Occipital lobe (tissue), 2 donors: ENCODE results near the gene NBAS. TPM values are rescaled to one million over a fixed set of nuclear protein-coding genes. Genes with fewer than 3 reads are reported as not detected.

Source experiments
- DNase-seq: peaks from one replicate; lab custom pipeline; 2025; lab: John Stamatoyannopoulos, UW
- total RNA-seq: library from RNA; depleted of rRNA; stranded (reverse); fragments of >200 nt; gene quantifications from one replicate; pipeline ENCODE4 v1.2.3, GENCODE V29; 2014

NBAS gene
- total RNA-seq, 1 donor from 2014 or later = 168 TPM

DNA sequence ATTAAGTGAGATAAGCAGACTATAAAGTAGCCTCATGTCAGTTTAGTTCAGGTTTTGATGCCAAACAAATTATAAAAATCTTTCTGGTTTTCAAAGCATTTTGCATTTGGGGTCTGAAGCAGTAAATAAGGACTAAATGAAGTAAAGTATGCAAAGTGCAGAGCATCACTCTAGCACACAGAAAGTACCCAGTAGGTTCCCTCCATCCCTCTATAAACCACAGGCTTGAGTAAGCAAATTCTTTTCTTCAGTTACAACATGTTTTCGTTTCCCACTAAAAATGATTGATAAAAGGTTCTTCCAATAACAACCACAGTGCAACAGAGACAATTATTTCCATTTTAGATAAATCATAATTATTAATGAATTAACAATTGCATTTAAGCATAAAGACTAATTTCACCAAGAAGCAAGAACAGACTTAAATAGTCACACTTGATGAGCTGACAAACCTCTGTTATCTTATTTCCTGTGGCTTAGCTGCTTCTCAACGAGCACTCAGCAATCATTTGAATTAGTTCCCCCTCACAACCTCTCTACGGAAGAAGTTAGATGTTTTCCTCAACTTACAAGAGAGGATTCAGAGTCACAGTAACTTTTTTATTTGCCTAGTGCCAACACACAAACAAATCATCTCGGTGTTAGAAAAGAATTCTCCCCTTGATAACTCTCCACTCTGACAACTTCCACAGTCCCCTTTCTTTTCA lies 249.8 kb downstream of the NBAS start:
- no peak for DNase-seq

DNA sequence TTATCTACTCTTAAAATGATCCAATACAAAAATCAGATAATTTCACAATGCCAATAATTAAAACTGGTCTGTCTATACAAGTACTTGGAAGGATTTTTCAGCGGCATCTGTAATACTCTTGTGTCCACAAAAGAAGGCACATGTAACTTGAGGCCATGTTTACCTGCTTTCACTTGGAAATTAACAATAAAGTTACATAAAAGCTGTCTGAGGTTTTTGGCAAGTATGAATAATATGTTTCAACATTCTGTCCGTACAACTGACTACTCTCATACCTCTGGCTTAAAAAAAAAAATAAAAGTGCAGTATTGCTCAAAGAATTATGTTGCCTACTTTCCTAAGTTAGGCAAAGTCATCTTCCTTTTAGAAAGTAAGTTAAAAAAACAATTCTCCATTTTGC lies 253.6 kb downstream of the NBAS start:
- DNase-seq = no peak

DNA sequence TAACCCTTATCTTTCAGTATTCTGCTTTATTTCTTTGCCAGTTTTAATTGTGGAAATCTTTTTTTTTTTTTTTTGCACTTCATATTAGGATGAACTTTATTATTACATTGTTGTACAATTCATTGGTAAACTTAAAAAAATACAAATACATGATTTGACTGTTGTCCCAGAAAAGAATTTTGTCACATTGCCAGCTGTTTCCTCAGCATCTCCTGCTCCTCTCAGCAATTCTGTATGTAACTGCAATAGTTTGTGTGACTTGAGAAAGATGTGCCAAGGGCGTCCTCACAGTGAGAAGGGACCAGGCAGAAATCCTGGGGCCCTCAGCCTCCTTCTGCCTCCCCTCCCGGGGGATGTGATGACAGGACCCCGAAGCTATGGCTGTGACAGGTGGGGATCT lies 254.4 kb downstream of the NBAS start:
- DNase-seq = no peak

DNA sequence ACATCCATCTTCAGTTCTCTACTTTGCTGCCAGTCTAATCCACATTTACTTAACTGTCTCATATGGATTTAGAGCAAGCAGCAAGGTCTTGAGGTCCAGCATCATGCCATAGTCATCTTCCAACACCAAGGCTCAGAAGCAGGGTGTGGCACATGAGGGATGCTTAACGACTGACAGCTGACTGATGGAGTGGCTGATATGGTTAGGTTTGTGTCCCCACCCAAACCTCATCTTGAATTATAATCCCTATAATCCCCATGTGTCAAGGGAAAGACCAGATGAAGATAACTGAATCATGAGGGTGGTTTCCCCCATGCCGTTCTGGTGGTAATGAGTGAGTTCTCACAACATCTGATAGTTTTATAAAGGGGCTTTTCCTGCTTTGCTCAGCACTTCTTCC lies 257.3 kb downstream of the NBAS start:
- DNase-seq = no peak

DNA sequence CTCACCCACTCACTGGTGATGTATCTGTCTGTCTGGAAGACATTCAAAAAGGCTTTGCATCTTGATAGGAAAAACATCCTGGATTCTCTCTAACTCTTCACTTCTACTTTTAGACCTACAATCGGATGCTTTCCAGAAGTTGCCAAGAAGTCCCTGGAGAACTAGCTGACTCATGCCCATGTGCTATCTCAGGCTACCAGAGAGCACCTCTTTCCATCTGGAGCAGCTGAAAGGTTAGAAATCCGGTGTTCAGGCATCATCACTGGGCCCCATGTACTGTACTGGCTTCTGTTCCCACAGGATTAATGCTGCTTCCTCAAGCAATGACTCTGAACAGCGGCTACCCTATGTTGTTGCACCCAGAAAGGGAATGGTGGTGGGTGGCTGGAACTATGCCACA lies 259.0 kb downstream of the NBAS start:
- peak; percentile 15 for DNase-seq

DNA sequence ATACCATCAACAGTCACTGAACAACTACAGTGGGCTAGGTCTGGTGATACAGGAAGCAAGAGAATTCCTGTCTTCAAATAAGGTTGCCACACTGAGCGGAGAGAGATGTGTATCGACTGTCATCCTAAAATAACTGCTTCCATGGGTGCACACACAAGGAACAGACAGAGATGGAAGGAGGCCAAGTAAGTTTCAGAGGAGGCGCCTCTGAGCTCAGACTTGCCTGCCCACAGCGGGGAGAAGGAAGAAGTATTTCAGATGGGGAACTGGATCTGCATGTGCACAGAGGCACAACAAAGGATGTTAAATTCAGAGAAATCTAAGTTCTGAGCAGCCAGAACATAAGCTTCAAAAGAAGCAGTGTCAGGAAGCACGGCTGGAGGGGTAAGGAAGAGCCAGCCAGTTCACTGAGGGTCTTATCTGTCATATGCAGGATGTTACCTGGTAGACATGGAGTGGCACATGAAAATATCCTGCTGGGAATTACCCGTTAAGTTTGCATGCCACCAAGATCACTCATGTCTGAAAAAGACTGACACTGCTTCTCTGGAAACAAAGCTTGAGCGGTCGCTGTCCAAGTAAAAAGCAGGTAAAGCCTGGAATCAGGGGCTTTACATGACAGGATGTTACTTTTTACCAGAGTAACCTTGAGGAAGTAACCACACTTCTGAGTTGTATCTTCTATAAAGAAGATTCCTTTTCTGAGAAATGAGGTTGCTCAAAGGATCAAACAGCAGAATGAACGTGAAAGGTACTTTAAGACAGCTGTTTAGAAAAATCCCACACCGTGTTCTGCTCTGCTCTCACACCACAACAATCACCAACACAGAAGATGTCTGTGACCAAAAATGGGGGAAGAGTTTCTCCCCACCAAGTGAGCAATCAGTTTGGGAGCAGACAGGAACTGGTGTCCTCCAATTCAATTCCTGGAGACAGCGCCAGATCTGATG lies 260.2 kb downstream of the NBAS start:
- DNase-seq = no peak

DNA sequence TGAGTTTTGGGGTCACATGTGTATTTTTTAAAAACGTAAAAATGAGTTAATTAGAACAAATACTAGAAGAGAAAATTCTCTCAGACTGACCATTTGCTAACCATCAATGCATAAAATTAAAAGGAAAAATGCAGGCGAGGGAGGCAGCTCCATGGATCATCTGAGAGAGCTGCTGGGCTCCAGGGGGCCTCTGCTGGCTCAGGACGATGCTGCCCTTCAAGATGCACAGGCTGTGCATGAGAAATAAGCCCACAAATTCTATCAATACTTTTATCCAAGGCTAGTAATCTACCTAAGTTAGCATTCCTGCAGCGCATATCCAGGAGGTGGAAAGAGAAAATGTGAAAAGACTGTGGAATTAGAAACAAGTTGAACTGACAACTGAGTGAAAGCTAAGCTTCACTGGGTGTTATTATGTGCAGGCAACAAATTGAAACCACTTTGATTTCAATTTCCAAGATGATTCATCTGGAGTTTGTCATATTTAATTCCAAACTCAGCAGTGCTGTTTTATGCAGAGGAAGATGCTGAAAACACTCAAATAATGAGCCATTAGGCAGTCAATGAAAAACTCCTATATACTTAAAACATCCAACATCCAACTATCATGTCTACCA lies 261.1 kb downstream of the NBAS start:
- no peak for DNase-seq

DNA sequence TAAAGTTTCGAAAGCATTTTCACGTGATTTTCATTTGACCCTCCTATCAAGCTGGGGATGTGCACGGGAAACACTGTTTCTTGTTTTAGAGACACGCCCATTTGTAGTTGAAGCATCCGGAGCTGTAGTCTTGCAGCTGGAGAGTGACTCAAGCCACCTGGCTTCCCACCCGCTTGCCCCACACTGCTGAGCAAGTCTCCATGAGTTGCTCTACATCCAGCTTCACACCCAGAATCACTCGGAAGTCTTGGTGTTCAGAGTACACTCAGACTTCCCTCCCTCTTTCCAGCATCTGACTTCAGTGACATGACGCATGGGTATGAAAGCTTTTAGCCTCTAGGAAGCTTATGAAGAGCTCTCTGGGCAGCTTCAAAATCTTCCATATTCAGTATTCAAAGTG lies 262.4 kb downstream of the NBAS start:
- DNase-seq = no peak

DNA sequence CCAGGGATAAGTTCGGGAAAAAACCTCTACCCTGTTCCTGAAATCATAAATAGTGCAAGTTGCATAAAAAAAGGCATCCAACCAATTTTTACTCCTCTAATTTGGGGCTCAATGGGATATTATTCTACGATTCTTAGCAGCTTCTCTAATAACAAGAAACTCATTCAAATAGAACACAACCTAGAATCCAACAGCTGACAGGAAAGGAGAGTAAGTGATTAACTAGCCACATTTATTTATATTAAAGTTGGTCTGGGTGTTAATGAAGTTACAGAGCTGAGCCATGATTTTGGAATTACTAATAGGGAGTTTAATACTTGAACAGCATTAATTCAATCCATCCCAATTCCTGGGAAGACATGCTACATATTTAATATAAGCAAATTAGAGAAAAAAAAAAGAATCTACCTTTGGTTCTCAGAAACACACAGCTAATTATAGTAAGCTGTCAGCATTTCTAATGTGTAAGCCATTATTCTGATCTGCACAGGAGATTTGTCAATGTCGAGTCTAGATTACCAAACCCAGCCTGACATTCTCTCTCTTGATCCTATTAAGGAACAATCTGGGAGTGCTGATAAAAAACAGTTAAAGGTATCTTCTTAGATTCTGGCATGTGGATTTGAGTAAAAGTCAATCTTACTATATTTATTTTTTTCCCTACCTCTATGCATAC lies 267.7 kb downstream of the NBAS start:
- DNase-seq = no peak

DNA sequence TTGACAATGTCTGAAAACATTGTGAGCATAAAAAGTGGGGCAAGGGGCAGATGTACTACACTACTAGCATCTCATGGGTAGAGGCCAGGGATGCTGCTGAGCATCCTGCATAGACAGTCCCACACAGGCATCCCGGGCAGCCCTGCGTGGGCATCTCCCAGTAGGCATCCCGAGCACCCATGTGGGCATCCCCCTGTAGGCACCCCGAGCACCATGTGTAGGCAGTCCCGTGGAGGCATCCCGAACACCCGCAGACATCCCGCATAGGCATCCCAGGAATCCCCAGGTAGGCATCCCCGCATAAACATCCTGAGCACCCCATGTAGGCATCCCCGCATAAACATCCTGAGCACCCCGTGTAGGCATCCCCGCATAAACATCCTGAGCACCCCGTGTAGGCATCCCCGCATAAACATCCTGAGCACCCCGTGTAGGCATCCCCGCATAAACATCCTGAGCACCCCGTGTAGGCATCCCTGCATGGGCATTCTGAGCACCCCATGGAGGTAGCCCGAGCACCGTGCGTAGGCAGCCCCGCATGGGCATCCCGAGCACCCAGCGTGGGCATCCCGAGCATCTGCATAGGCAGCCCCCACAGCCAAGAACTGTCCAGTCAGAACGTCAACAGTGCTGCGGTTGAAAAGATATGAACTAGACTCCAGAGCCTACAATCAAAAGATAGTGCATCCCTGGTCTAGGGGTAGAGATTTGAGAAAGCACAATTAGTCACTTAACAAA lies 273.5 kb downstream of the NBAS start:
- no peak for DNase-seq

DNA sequence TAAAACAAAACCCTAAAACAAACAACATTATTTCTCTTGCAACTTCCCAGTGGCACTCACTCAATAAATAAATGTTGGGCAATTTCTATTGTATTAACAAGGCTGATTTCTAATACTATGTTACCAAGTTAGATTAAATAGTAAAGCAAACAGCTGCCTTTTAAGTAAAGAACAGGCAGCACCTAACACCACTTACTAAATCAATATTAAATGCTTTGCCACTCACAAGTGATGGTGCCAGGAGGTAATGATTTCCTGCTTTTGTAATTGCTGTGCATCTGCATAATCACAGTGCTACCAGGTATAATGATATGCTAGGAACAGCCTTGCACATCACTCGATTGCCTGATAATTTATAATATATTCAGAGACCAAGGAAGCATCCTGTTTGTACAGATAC lies 276.5 kb downstream of the NBAS start:
- DNase-seq = no peak

DNA sequence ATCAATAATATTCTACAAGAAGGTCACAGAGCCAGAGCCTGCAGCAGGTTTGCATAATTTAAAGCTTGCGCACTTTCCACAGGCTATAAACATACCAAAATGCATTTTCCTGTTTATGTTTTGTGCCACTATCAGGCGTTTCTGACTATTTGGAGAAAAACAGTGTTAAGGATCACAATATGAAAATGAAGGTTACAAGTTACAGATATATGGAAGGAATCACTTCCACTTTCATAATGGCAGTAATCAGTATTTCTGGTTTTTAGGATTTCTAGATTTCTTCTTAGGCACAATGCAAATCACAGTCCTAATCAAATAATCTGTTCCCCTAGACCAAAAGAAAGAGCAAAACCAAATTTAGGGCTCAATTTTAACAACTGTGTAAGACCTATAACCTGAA lies 279.5 kb downstream of the NBAS start:
- no peak for DNase-seq

DNA sequence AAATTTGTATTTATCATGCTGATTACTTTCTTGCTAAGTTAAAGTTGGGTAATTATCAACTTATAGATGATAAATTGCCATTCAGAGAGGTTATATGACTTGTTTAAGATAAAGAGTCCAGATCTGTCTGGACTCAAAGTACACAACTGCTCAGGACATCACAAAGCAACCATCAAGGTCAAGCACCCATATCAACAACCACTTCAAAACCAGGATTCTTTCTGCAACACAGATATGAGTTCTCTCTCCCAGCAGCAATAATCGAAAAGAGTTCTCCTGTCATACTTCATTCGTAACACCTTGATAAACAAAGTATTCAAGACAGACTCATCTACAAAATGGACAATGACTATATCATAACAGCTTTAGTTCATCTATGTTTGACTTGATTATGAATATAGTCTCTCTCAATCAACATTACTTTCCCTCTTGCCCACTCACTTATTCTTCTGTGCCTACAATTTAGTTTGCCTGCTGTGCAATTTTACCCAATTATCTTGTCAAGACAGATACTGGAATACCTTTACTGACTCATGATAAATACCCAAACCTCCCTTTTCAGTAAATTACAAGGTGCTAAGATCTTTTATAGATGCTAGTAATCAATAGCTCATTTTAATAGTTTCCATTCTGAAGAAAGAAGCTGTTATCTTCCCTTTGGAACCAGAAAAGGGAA lies 281.8 kb downstream of the NBAS start:
- no peak for DNase-seq

DNA sequence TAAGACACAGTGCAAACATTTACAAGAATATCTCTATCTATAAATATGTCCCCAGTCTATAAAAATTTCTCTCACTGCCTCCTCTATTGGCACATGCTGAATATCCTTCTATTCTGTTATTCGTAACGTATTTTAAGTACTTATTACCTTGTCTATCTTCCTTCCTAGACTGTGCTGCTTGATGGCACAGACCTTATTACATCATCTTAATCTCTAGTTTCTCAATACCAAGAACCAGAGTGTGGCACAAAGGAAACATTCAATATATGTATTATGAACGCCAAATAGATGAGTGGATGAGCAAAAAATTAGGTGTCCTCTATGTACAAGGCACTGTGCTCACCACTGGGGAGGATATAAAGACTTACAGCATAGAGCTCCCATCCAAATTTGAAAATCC lies 282.8 kb downstream of the NBAS start:
- no peak for DNase-seq

DNA sequence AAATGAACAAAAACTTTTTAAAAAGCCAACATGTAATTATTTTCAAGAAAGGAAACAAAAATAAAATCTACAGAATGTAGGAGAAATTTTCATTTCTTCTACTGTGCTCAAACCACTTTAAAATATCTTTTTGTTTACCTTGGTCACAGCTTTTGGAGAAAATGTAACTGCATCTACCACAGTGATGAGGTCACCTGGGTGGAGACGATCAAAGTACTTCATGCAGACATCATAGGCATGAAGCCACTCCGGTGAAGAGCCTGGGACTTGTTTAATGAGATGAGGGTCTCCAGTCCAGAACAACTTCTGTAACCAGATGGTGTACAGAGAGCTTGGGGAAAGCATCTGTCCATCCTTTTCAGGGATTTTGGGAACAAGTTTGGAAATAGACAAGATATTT lies 285.8 kb downstream of the NBAS start:
- DNase-seq = no peak

DNA sequence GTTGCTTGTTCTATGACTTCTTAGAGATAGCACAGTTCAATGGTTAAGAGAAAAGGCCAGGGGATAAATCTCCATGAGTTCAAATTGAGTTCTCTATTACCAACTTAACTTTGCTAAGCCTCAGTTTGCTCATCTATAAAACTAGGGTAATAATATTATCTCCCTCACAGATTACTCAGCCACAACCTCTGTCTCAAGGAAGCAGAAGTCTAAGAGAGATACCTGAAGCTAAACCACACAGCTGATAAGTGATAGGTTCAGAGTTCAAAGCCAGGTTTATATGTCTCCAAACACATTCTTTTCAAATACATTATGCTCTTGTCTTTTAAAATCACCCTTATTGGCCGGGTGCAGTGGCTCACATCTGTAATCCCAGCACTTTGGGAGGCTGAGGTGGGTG lies 287.7 kb downstream of the NBAS start:
- no peak for DNase-seq

DNA sequence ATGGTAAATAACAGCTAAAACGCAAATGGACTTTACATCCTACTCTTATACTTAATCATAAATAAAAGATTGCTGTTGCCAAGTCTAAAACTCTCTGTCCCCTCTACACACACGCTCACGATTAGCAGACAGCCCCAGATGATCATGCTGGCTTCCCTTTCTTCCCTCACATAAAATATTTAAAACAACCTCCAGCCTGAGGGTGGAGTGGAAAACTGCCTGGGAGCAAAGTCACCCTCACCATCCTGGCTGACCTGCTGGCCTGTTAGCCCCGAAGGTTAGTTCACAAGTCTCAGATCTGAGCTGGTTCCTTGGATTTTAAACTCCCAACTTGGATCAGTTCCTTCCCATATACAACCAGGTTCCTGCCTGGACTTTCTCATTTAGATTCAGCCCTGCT lies 288.2 kb downstream of the NBAS start:
- no peak for DNase-seq

DNA sequence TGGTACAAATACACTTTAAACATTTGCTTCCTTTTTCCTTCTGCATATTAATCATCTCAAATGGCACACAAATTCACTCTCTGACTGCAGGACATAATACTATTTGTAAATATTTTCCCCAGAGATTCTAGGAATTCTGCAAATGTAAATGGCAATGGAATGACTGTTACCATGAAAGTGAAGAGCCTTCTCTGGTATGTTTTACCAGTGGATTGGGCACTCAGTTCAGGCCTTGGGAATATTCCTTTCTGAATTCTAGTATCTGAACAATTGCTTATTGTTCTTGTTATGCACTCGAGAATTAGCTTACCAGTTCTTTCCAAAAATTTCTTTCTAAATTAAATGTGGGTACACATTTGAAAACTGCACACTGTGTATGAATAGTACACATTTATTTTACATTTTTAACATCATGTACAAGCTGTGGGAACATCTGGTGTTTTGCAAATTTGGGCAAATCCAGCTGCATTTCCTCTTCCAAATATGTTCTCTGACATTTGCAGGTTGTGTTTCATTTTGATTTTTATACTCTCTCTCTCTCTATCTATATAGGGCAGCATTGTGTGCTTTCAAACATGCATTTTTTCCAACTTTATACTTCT lies 289.1 kb downstream of the NBAS start:
- DNase-seq = no peak

DNA sequence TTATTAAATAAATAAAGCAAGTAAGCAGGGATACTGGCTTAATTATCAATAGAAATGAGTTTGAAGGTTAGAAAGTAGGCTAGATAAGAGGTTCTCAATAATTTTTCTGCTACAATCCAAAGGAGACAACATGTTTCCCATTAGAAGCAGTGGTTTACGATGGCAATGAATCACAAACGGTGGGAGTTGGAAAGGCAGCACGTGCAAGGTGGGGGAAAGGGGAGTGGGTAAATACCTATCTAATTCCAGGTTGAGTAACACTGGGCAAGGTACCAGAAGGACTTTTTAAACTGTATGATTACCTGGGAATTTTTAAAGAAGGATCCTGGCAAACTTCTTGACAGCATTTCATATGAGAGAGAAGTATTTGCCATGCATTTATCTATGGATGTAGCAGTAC lies 289.9 kb downstream of the NBAS start:
- no peak for DNase-seq

DNA sequence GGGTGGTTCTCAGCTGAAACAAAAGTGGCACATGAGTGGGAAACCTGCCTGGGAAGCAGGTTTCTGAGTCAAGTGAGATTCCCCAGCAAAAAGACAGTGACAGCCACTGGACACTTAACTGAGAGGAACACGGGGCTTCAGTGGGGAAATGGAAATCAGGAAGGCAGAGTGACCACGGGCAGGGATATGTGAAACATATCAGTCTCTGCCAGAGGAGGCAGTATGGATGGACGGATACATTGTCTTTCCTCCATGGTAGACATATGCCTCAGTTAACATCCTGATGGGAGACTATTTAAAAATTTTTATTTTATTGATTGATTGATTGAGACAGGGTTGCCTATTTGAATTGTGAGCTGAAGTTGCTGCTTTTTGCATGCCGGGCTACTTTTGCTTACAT lies 292.1 kb downstream of the NBAS start:
- no peak for DNase-seq
